ENCODE measurements around the gene ADSL. TPM values are rescaled to one million over a fixed set of nuclear protein-coding genes. Genes with fewer than 3 reads are reported as not detected.

Gene ADSL
- total RNA-seq, 4 donors from 2014 or later = 74.6 to 106 (median 85.8) TPM

DNA sequence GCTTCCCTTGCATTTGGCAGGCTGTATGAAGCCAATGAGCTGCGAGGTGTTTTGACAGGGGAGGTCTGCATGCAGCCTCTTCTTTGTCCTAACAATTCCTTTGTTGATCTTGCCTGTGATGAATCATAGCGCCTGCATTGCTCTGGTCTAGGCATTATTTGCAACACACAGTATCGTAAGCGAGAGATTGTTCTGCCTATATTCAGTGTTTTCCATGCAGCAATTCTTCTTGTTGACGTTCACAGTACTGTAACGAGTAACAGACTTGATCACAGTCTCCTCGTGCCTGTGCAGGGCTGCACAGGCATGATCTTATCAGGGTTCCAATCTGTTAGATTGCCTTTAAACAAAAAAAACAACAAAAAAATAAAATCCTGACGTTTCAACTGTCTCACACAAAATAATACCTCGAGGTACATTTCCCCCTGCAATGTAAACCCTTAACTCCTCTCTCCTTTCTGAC is 13.9 kb upstream of the ADSL start:
- no peak for ATAC-seq (ENCODE audit: low FRiP score)
- TF ChIP-seq, protein P1, sequence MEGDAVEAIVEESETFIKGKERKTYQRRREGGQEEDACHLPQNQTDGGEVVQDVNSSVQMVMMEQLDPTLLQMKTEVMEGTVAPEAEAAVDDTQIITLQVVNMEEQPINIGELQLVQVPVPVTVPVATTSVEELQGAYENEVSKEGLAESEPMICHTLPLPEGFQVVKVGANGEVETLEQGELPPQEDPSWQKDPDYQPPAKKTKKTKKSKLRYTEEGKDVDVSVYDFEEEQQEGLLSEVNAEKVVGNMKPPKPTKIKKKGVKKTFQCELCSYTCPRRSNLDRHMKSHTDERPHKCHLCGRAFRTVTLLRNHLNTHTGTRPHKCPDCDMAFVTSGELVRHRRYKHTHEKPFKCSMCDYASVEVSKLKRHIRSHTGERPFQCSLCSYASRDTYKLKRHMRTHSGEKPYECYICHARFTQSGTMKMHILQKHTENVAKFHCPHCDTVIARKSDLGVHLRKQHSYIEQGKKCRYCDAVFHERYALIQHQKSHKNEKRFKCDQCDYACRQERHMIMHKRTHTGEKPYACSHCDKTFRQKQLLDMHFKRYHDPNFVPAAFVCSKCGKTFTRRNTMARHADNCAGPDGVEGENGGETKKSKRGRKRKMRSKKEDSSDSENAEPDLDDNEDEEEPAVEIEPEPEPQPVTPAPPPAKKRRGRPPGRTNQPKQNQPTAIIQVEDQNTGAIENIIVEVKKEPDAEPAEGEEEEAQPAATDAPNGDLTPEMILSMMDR (IDR thresholded peaks at IDR 0.05) = no peak
- DNase-seq (ENCODE audit: low spot score) = no peak

GRCh38 chr22:40334060-40334459 is 12.2 kb upstream of the ADSL start:
- DNase-seq (ENCODE audit: low spot score) = no peak

DNA sequence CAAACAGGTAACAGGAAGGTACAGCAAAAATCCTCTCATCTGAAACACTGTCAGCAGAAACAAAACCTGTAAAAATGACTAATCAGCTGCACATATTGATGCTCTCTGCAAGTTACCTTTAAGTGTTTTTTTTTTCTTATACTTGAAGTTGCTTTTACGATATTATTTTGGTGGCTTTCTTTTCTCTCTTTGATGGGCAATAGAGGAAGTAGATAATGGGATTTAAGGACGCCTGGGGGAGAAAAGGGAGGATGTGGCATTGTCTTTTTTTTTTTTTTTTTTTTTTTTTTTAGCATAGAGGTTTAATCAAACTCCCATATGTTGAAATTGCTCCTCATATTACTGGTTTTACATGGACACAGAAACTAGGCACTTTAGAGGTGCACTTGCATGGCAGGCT is 11.4 kb upstream of the ADSL start:
- TF ChIP-seq, protein P1 (IDR thresholded peaks at IDR 0.05) = no peak

More at GRCh38 chr22:40334060-40334459, 12.2 kb upstream of the ADSL start:
- no peak for ATAC-seq (ENCODE audit: low FRiP score)
- TF ChIP-seq, protein P1 (IDR thresholded peaks at IDR 0.05) = no peak

GRCh38 chr22:40335358-40335757 is 10.9 kb upstream of the ADSL start:
- no peak for DNase-seq (ENCODE audit: low spot score)
- ATAC-seq (ENCODE audit: low FRiP score) = no peak
- TF ChIP-seq, protein P1 (IDR thresholded peaks at IDR 0.05) = no peak

More for the DNA sequence above, 11.4 kb upstream of the ADSL start:
- DNase-seq (ENCODE audit: low spot score) = no peak
- ATAC-seq (ENCODE audit: low FRiP score) = no peak

GRCh38 chr22:40340044-40340443 is 6.3 kb upstream of the ADSL start:
- ATAC-seq (ENCODE audit: low FRiP score) (no peak), DNase-seq (ENCODE audit: low spot score) (no peak)
- TF ChIP-seq, protein P1 (IDR thresholded peaks at IDR 0.05) = no peak

DNA sequence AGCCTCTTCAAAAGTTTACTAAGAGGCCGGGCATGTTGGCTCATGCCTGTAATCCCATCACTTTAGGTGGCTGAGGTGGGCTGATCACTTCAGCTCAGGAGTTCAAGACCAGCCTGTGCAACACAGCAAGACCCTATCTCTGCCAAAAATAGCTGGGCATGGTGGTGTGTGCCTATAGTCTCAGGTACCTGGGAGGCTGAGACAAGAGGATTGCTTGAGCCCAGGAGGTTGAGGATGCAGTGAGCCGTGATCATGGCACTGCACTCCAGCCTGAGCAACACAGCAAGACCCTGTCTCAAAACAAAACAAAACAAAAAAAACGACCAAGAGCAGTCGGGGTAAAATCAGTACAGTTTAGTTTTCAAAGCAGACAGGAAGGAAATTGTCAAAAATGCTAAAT is 4.7 kb upstream of the ADSL start:
- TF ChIP-seq, protein P1 (IDR thresholded peaks at IDR 0.05) = no peak
- no peak for DNase-seq (ENCODE audit: low spot score)
- no peak for ATAC-seq (ENCODE audit: low FRiP score)

GRCh38 chr22:40342521-40342920 is 3.8 kb upstream of the ADSL start:
- TF ChIP-seq, protein P1 (IDR thresholded peaks at IDR 0.05) = no peak
- ATAC-seq (ENCODE audit: low FRiP score) = no peak
- DNase-seq (ENCODE audit: low spot score) = no peak

Measured in omental fat pad (tissue), 4 donors.